Nephron (organoid): ENCODE data around the gene SPON1.

ENCODE experiments used
- H3K27ac Mint-ChIP-seq, 3 experiments: 2 replicates each; pipeline ENCODE4 v1.8.0; 2020; ENCODE audit warnings: mixed read lengths in 3 of 3, mild to moderate bottlenecking in 2 of 3, moderate library complexity in 1 of 3
- H3K27me3 Mint-ChIP-seq: 2 replicates; pipeline ENCODE4 v1.8.0; 2021; ENCODE audit warnings: low read depth, mild to moderate bottlenecking, moderate library complexity, mixed read lengths
- H3K36me3 Mint-ChIP-seq: 2 replicates; pipeline ENCODE4 v1.8.0; 2020; ENCODE audit warnings: low read depth, mixed read lengths
- H3K4me1 Mint-ChIP-seq: 2 replicates; pipeline ENCODE4 v1.8.0; 2020; ENCODE audit warnings: mixed read lengths
- H3K4me3 Mint-ChIP-seq, 3 experiments: 2 replicates each; pipeline ENCODE4 v1.8.0; 2020; ENCODE audit warnings: mild to moderate bottlenecking in 3 of 3, mixed read lengths in 3 of 3, moderate library complexity in 2 of 3
- H3K9me3 Mint-ChIP-seq: 2 replicates; pipeline ENCODE4 v1.8.0; 2020; ENCODE audit warnings: mixed read lengths
- TF ChIP-seq, protein P1 (sequence below), 3 experiments: fragments of 200-600 bp; sonication (generic); IDR thresholded peaks; one replicate each; pipeline ENCODE4 v1.5.0; 2021; ENCODE audit warnings: antibody characterized with exemption in 3 of 3; ENCODE audit not compliant: unreplicated experiment in 3 of 3

Gene SPON1

DNA sequence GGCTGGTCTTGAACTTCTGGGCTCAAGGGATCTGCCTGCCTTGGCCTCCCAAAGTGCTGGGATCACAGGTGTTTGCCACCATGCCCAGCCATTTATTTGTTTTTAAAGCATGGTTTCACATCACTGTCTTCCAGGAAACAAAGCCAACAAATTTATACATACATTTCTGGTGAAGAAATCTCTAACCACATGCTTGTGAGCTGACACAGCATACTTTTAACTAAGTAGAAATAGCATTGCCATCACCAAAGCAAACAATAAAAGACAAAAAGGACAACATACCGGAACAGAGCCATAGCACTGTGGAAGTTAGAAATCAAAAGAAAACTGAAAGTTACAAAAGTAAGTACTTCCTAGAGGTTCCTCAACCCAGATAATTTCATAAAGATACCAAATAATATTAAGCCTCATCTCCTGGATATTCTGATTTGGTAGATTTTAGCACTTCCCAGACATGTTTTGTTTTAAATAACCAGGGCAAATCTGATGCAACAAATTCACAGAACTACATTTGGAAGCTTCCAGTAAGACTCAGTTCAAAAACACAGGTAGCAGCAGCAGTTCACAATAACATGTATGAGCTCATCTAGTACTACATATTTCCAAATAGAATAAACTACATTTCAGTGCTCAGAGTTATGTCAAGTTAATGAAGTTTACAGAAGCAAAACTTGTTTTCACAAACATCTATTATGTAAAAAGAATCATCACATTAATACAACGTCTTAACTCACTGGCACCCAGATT lies 325.8 kb downstream of the SPON1 start:
- Mint-ChIP-seq H3K36me3 (peaks cover 36% of the 10 kb centered on the region), H3K9me3 (no peaks in the 10 kb centered on the region), H3K4me1 (no peaks in the 10 kb centered on the region), H3K27ac (no peak overlapping the region), H3K4me3 (no peak overlapping the region), H3K27me3 (no peaks in the 10 kb centered on the region)
- TF ChIP-seq, protein P1, sequence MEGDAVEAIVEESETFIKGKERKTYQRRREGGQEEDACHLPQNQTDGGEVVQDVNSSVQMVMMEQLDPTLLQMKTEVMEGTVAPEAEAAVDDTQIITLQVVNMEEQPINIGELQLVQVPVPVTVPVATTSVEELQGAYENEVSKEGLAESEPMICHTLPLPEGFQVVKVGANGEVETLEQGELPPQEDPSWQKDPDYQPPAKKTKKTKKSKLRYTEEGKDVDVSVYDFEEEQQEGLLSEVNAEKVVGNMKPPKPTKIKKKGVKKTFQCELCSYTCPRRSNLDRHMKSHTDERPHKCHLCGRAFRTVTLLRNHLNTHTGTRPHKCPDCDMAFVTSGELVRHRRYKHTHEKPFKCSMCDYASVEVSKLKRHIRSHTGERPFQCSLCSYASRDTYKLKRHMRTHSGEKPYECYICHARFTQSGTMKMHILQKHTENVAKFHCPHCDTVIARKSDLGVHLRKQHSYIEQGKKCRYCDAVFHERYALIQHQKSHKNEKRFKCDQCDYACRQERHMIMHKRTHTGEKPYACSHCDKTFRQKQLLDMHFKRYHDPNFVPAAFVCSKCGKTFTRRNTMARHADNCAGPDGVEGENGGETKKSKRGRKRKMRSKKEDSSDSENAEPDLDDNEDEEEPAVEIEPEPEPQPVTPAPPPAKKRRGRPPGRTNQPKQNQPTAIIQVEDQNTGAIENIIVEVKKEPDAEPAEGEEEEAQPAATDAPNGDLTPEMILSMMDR (IDR thresholded peaks at IDR 0.05; ENCODE audit: unreplicated experiment in 3 of 3) = no peak

DNA sequence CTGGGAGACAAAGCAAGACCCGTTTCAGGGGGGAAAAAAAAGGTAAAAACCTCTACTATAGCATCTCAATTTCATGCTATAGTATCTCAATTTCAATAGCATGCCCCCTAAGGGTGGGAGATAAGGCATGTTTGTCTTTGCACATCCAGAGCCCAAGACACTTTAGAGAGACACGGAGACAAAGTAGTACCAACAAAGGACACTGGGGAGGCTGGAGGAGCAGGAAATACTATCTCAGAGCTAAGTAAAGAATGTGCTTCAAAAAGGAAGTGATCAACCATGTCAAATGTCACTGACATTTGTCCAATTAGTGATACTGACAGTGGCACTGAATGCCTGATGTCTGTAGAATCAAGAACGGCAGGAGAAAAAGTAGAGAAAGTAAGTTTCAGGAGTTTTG lies 327.9 kb downstream of the SPON1 start:
- H3K27ac Mint-ChIP-seq = no peak overlapping the region

DNA sequence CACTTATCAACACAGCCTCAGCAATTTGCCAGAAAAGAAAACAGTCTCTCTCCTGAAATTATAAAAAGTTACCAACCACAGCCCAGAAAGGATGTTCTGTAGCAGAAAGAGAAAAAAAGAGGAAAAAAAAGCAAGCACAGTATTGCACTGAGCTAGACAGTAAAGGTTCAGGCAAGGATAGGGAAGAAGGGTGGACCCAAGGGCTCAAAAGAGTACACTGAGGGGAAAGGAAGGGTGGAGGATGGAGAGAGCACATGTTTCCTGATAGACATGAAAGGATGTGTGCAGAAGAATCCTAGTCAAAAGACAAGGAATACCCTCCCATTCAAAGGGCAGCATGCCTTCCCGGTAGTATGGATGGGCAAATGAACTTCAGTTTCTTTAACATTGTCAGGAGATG lies 337.4 kb downstream of the SPON1 start:
- Mint-ChIP-seq H3K4me3 (no peak overlapping the region), H3K36me3 (no peaks in the 10 kb centered on the region), H3K4me1 (peaks cover 18% of the 10 kb centered on the region), H3K9me3 (no peaks in the 10 kb centered on the region), H3K27ac (no peak overlapping the region), H3K27me3 (no peaks in the 10 kb centered on the region)
- TF ChIP-seq, protein P1 (IDR thresholded peaks at IDR 0.05; ENCODE audit: unreplicated experiment in 3 of 3) = no peak

More for the DNA sequence above, 327.9 kb downstream of the SPON1 start:
- Mint-ChIP-seq H3K9me3 (no peaks in the 10 kb centered on the region), H3K36me3 (peaks cover 43% of the 10 kb centered on the region), H3K27me3 (no peaks in the 10 kb centered on the region), H3K4me1 (no peaks in the 10 kb centered on the region), H3K4me3 (no peak overlapping the region)
- TF ChIP-seq, protein P1 (IDR thresholded peaks at IDR 0.05; ENCODE audit: unreplicated experiment in 3 of 3) = no peak

DNA sequence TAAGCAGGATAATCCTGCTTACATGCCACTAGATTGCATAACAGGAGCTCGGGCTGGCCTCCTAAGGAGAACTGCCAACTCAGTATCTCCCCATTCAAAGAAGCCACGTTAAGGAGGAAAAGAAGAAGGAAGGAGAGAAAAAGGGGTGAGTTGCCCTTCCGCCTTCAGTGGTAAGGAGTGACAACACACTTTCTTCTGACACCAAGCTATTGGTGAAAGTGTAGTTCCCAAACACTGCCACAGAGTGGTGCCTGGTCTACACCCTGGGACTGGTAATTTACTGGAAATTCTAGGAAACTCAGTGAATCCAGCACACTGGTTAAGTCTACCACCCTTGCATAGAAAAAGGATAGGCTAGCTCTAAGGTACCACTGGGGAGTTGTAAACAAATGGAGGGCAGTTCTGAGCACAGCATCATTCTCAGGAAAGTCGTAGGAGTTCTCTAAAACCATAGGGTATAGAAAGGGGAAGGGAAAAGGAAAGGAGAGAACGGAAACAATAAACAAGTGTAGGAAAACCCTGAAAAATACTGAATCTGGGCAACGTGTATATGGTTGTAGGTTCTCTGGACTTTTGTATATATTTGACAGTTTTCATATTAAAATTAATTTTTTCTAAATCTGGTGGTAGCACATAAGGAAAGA lies 338.3 kb downstream of the SPON1 start:
- no peak overlapping the region for H3K4me3 Mint-ChIP-seq
- TF ChIP-seq, protein P1 (IDR thresholded peaks at IDR 0.05; ENCODE audit: unreplicated experiment in 3 of 3) = peak; percentile 74 to 75 (median 75)
- H3K9me3 Mint-ChIP-seq = no peaks in the 10 kb centered on the region
- peaks cover 20% of the 10 kb centered on the region for H3K4me1 Mint-ChIP-seq
- H3K27me3 Mint-ChIP-seq = no peaks in the 10 kb centered on the region
- no peaks in the 10 kb centered on the region for H3K36me3 Mint-ChIP-seq
- no peak overlapping the region for H3K27ac Mint-ChIP-seq

DNA sequence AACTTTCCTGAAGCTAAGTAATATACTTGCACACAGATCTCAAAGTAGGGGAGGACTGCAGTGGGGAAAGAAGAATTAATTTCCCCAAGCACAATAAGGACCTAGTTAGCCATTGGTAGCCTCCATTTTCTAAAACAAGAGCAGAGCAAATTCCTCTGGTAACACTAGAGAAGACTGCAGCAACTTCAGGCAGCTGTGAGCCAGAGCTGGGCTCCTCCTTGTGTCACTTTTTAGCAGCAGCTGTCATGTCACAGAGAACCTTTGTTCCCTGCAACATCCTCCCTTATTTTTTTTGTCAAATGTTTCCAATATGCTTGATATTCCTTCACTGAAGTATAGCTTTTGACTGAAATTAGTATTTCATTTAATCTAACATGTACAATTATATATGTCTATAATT lies 342.1 kb downstream of the SPON1 start:
- Mint-ChIP-seq H3K4me1 (peaks cover 27% of the 10 kb centered on the region), H3K4me3 (no peak overlapping the region), H3K9me3 (no peaks in the 10 kb centered on the region), H3K27ac (peak overlapping the region; percentile 65 to 78 (median 66)), H3K27me3 (no peaks in the 10 kb centered on the region), H3K36me3 (no peaks in the 10 kb centered on the region)
- TF ChIP-seq, protein P1 (IDR thresholded peaks at IDR 0.05; ENCODE audit: unreplicated experiment in 3 of 3) = no peak
